SHP77 (cell line): ENCODE measurements around the gene UBASH3A.

Experiments
- DNase-seq, 2 experiments: peaks; one replicate each; lab custom pipeline; 2025; lab: John Stamatoyannopoulos, UW

Gene UBASH3A

GRCh38 chr21:42403611-42404231 is at the start of gene UBASH3A:
TSS of gene UBASH3A (plus strand) at chr21:42403902. CDS start at chr21:42403946, 44 bp downstream.
- DNase-seq = no peak

- DNase-seq = no peak
Measured at GRCh38 chr21:42356046-42356445, 47.7 kb upstream of the UBASH3A start.

- no peak for DNase-seq
Measured at GRCh38 chr21:42356650-42357049, 47.1 kb upstream of the UBASH3A start.

GRCh38 chr21:42357307-42357706 is 46.4 kb upstream of the UBASH3A start:
- DNase-seq = no peak

GRCh38 chr21:42358261-42358660 is 45.4 kb upstream of the UBASH3A start:
- no peak for DNase-seq

GRCh38 chr21:42358937-42359336 is 44.8 kb upstream of the UBASH3A start:
- no peak for DNase-seq

- DNase-seq = peak in 1 of 2 experiments; percentile 8
Measured at GRCh38 chr21:42360317-42360716, 43.4 kb upstream of the UBASH3A start.

- DNase-seq = no peak
Measured at GRCh38 chr21:42361286-42361685, 42.4 kb upstream of the UBASH3A start.

- DNase-seq = no peak
Measured at GRCh38 chr21:42362198-42362597, 41.5 kb upstream of the UBASH3A start.

- DNase-seq = no peak
Measured at GRCh38 chr21:42362700-42363099, 41.0 kb upstream of the UBASH3A start.

GRCh38 chr21:42363312-42363711 is 40.4 kb upstream of the UBASH3A start:
- DNase-seq = no peak

GRCh38 chr21:42364304-42364865 is 39.3 kb upstream of the UBASH3A start:
- no peak for DNase-seq

- DNase-seq = no peak
Measured at GRCh38 chr21:42365770-42366169, 37.9 kb upstream of the UBASH3A start.

GRCh38 chr21:42366292-42367010 is 37.3 kb upstream of the UBASH3A start, which contains the start of gene TFF1:
TSS of gene TFF1 (minus strand) at chr21:42366535. CDS start at chr21:42366495, 40 bp downstream.
- DNase-seq = no peak

GRCh38 chr21:42367367-42368165 is 36.1 kb upstream of the UBASH3A start:
- no peak for DNase-seq

GRCh38 chr21:42369821-42370220 is 33.9 kb upstream of the UBASH3A start:
- DNase-seq = no peak

- no peak for DNase-seq
Measured at GRCh38 chr21:42370894-42371654, 32.6 kb upstream of the UBASH3A start.

GRCh38 chr21:42373196-42373907 is 30.4 kb upstream of the UBASH3A start:
- no peak for DNase-seq

- no peak for DNase-seq
Measured at GRCh38 chr21:42373908-42374455, 29.7 kb upstream of the UBASH3A start.

GRCh38 chr21:42374457-42374856 is 29.2 kb upstream of the UBASH3A start:
- no peak for DNase-seq
